Heart right ventricle (tissue), 16 donors: ENCODE data around the gene SH3GLB1. TPM values are rescaled to one million over a fixed set of nuclear protein-coding genes. Genes with fewer than 3 reads are reported as not detected.
A peak's percentile ranks its signal among the peaks of the same experiment; 100 is the strongest.
"Not testable (repeated sequence)": the region's sequence is repeated elsewhere in the genome, so short reads cannot be mapped to it uniquely, and the experiment has no call there.

Experiments used
- ATAC-seq, 8 donors: fragments of 200-7000 bp; cut with Tn5 transposase; one replicate each; pipeline ENCODE4 v1.9.1; 2020; ENCODE audit warnings: mild to moderate bottlenecking in 8 of 8, moderate library complexity in 8 of 8, moderate number of reproducible peaks in 1 of 8
- DNase-seq, 2 donors: peaks; one replicate each; pipeline ENCODE4 v3.0.0-alpha.2; 2020
- H3K27ac ChIP-seq, 10 donors: fragments of 200-600 bp; sonication (generic) in 2 of 10; one replicate each; pipeline versions ENCODE4 v1.5.0 to v1.8.0; 2020 to 2022; ENCODE audit warnings: mild to moderate bottlenecking in 3 of 10
- H3K27me3 ChIP-seq, 7 donors: fragments of 200-600 bp; one replicate each; pipeline ENCODE4 v1.8.0; 2021 to 2022; ENCODE audit warnings: mild to moderate bottlenecking in 2 of 7
- H3K36me3 ChIP-seq, 9 donors: fragments of 200-600 bp; sonication (generic) in 1 of 9; one replicate each; pipeline versions ENCODE4 v1.5.0 to v1.8.0; 2020 to 2022; ENCODE audit warnings: mild to moderate bottlenecking in 2 of 9
- H3K4me1 ChIP-seq, 9 donors: fragments of 200-600 bp; sonication (generic) in 1 of 9; one replicate each; pipeline versions ENCODE4 v1.5.0 to v1.8.0; 2020 to 2022; ENCODE audit warnings: mild to moderate bottlenecking in 4 of 9
- H3K4me3 ChIP-seq, 10 donors: fragments of 200-600 bp; sonication (generic) in 2 of 10; one replicate each; pipeline versions ENCODE4 v1.5.0 to v1.8.0; 2020 to 2022; ENCODE audit warnings: mild to moderate bottlenecking in 7 of 10, moderate library complexity in 2 of 10
- H3K9me3 ChIP-seq, 11 donors: fragments of 200-600 bp in 10 of 11; sonication (generic) in 2 of 11; one replicate each; pipeline versions ENCODE4 v1.5.0 to v1.8.0; 2013 to 2022; ENCODE audit warnings: mild to moderate bottlenecking in 2 of 11, control low read depth in 1 of 11, moderate library complexity in 1 of 11
- WGBS, 2 donors: extraction: QIAGEN DNeasy Blood & Tissue Kit; methylation state at CpG; one replicate each; pipeline ENCODE4 v1.1.7; 2013; ENCODE audit warnings: inconsistent platforms in 1 of 2; 5-methylcytosine and 5-hydroxymethylcytosine counted together
- intact Hi-C, 10 donors: fragments of 100-400 bp; cut with DNase I; formaldehyde crosslinking; loops; one replicate each; pipeline versions ENCODE4 v1.11.1 to v1.14.2; 2022
- polyA plus RNA-seq, 2 donors: library from polyadenylated mRNA; stranded (reverse); fragments of 200-250 nt; gene quantifications; one replicate each; pipeline ENCODE4 v1.2.3, GENCODE V29; 2013
- total RNA-seq, 10 donors: library from RNA; stranded (reverse); fragmentation: NEBNext Ultra II Directional in 3 of 10; extraction: Animal tissue kit (Norgen Biotek cat#: 25700) in 3 of 10; gene quantifications; one replicate each; pipeline versions ENCODE4 v1.2.1 to v1.2.4, GENCODE V29; 2021 to 2023
- TF ChIP-seq, protein P1 (sequence below), 9 donors: fragments of 200-600 bp; sonication (generic) in 2 of 9; IDR thresholded peaks; one replicate each; pipeline versions ENCODE4 v1.5.0 to v1.8.0; 2021 to 2022; ENCODE audit warnings: antibody characterized with exemption in 9 of 9, mild to moderate bottlenecking in 5 of 9, moderate library complexity in 1 of 9
- donor health status: Arrhythmogenic right ventricular cardiomyopathy.
- donor health status: ischemic (EF 13 %, LVEDD 7.1; RV severe dilation, severe dysfunction).
- donor health status: healthy with polysubstance abuse.
- donor health status: DM: no; HTN: yes; CAD: no.
- donor health status: DM: no; HTN: no; CAD: no.
- donor health status: ischemic (EF 25% LVEDD 6.9; RV normal size, moderate dysfunction).
- donor health status: ischemic (EF 25% LVEDD 5.7; RV mildly dilated, moderate dysfunction).
- donor health status: healthy.
- donor health status: DM: yes; HTN: yes; CAD: no.
- donor health status: Ischemic cardiomyopathy.
- donor health status: ischemic (EF 35%, LVEDD 5.7; RV mildly dilated, moderate dysfunction).
- donor health status: nonischemic (EF 11% LVEDD 7.7; RV severe dilation, severe dysfunction).
- donor health status: DM: yes; HTN: yes; CAD: no.
- donor health status: PGD.
- donor health status: ischemic (EF 29% LVEDD 5.4; RV normal size, mild dysfunction).
- donor health status: nonischemic (EF 23%, LVEDD 6.1; RV moderate dilation, normal function).

The SH3GLB1 gene
- total and polyA plus RNA-seq, 12 donors = 20.4 to 160 (median 123) TPM

DNA sequence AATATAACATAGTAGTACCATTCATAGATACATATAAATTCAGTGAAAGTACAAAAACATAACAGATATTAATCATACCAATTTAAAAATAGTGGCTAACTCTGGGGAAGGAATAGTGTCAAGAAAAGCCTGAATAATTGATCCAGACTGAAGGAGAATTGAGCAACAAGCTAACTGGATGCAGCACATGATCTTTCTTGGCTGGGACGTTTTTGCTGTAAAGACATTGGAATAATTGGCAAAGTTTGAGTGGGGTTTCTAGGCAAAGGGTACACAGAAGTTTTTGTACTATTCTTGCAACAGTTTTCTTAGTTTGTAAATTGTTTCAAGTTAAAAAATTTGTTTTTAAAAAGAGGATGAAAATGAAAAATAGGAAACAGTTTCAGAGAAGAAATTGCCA lies 2.6 kb upstream of the SH3GLB1 start:
- no peaks in the 10 kb centered on the region for H3K27me3 ChIP-seq
- peaks cover 4 to 22% (median 19%) of the 10 kb centered on the region in 9 donors for H3K4me1 ChIP-seq
- no peaks in the 10 kb centered on the region for H3K36me3 ChIP-seq
- H3K9me3 ChIP-seq = no peaks in the 10 kb centered on the region
- TF ChIP-seq, protein P1, sequence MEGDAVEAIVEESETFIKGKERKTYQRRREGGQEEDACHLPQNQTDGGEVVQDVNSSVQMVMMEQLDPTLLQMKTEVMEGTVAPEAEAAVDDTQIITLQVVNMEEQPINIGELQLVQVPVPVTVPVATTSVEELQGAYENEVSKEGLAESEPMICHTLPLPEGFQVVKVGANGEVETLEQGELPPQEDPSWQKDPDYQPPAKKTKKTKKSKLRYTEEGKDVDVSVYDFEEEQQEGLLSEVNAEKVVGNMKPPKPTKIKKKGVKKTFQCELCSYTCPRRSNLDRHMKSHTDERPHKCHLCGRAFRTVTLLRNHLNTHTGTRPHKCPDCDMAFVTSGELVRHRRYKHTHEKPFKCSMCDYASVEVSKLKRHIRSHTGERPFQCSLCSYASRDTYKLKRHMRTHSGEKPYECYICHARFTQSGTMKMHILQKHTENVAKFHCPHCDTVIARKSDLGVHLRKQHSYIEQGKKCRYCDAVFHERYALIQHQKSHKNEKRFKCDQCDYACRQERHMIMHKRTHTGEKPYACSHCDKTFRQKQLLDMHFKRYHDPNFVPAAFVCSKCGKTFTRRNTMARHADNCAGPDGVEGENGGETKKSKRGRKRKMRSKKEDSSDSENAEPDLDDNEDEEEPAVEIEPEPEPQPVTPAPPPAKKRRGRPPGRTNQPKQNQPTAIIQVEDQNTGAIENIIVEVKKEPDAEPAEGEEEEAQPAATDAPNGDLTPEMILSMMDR (IDR thresholded peaks at IDR 0.05) = no peak
- 55 to 83% methylated on average over 1 of the region's 1 CpG for WGBS, 2 donors
- no peak for DNase-seq
- H3K27ac ChIP-seq = no peak overlapping the region
- no peak overlapping the region for H3K4me3 ChIP-seq
- intact Hi-C loops = loop anchor here in 7 of 10 donors (5.0 to 10.0 kb wide), 7 partner anchors 41 to 383 kb away; partner anchors contain the start of genes HS2ST1 (in 3 of the 7) and SELENOF (in 3 of the 7)
- no peak for ATAC-seq

GRCh38 chr1:86702954-86703494 lies 1.4 kb upstream of the SH3GLB1 start:
- intact Hi-C loops = loop anchor here in 7 of 10 donors (5.0 to 10.0 kb wide), 7 partner anchors 39 to 382 kb away; partner anchors contain the start of genes HS2ST1 (in 3 of the 7) and SELENOF (in 3 of the 7)
- WGBS, 2 donors = 94 to 96% methylated on average over 5 of the region's 5 CpGs
- not testable (repeated sequence) for ATAC-seq, H3K9me3 ChIP-seq, DNase-seq, H3K36me3 ChIP-seq, H3K27me3 ChIP-seq
- Histone ChIP-seq H3K4me1 (peaks cover 4 to 35% (median 32%) of the 10 kb centered on the region in 9 donors), H3K27ac (peak overlapping the region in 3 of 10 donors; percentile 99), H3K4me3 (peak overlapping the region in 1 of 10 donors; percentile 94)

- TF ChIP-seq, protein P1 (IDR thresholded peaks at IDR 0.05) = no peak
- no peaks in the 10 kb centered on the region for H3K9me3 ChIP-seq
- peak overlapping the region; percentile 72 to 98 (median 88) for H3K4me3 ChIP-seq
- no peaks in the 10 kb centered on the region for H3K27me3 ChIP-seq
- H3K4me1 ChIP-seq = peaks cover 4 to 43% (median 41%) of the 10 kb centered on the region in 9 donors
- DNase-seq (no peak), ATAC-seq (peak; percentile 14 to 76 (median 43))
- WGBS, 2 donors = 7 to 8% methylated on average over 34 of the region's 34 CpGs
- H3K27ac ChIP-seq = peak overlapping the region; percentile 94 to 100 (median 99)
- intact Hi-C loops = loop anchor here in 7 of 10 donors (1.0 to 10.0 kb wide), 9 partner anchors 38 to 381 kb away; partner anchors contain the start of genes HS2ST1 (in 3 of the 7) and SELENOF (in 3 of the 7)
- H3K36me3 ChIP-seq = no peaks in the 10 kb centered on the region
Observed at GRCh38 chr1:86703696-86704457, 499 bp upstream of the SH3GLB1 start.

GRCh38 chr1:86704972-86705664 lies 742 bp downstream of the SH3GLB1 start:
- peak; percentile 57 to 81 (median 66) for ATAC-seq
- no peaks in the 10 kb centered on the region for H3K27me3 ChIP-seq
- H3K4me1 ChIP-seq = peaks cover 4 to 56% (median 53%) of the 10 kb centered on the region in 9 donors
- peak overlapping the region; percentile 94 to 100 (median 99) for H3K27ac ChIP-seq
- intact Hi-C loops = loop anchor here in 7 of 10 donors (1.0 to 10.0 kb wide), 9 partner anchors 37 to 380 kb away; partner anchors contain the start of genes HS2ST1 (in 3 of the 7) and SELENOF (in 3 of the 7)
- peak overlapping the region; percentile 72 to 98 (median 88) for H3K4me3 ChIP-seq
- no peaks in the 10 kb centered on the region for H3K9me3 ChIP-seq
- TF ChIP-seq, protein P1 (IDR thresholded peaks at IDR 0.05) = no peak
- H3K36me3 ChIP-seq = no peaks in the 10 kb centered on the region
- 0 to 1% methylated on average over 41 of the region's 41 CpGs for WGBS, 2 donors
- DNase-seq = peak; percentile 65 to 75
